ENCODE results near the gene NDUFA9. TPM values are rescaled to one million over a fixed set of nuclear protein-coding genes. Genes with fewer than 3 reads are reported as not detected.

Gene NDUFA9
- total and polyA plus RNA-seq, 2 of the 13 experiments (the other 11 are each of a cell fraction or from before 2014, with no cell fraction given), result 68.0 to 150 TPM

DNA sequence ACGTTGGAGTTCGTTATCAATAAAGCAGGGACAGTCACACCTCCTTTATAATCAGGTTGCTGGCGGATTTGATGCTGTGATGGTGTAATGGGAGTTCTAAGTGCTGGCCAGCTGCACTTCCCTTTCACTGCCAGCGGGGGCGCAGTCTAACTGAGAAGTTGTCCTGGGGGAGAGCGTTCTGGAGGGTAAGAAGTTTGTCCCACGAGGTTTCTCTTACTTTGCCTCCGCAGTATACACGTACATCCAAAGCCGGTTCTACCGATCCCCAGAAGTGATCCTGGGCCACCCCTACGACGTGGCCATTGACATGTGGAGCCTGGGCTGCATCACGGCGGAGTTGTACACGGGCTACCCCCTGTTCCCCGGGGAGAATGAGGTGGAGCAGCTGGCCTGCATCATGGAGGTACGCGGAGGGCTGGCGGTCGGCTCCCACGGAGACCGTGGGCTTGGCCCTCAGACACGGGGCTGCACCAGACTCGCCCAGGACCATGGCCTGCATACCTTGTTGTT lies 44.2 kb upstream of the NDUFA9 start (continued):
- TF ChIP-seq SMC3 (IDR thresholded peaks at IDR 0.05; ENCODE audit: low read length) (peak; percentile 25; the same call in 1 of the 2 replicates), YEATS2 (CRISPR knock-in tag; IDR thresholded peaks at IDR 0.05; ENCODE audit: borderline replicate concordance) (peak; percentile 79), ZNF687 (CRISPR knock-in tag; IDR thresholded peaks at IDR 0.05) (peak; percentile 83), MXD3 (CRISPR knock-in tag; IDR thresholded peaks at IDR 0.05) (peak; percentile 54; the same call in 1 of the 2 replicates), TFE3 (CRISPR knock-in tag; IDR thresholded peaks at IDR 0.05) (0 out of 2 replicates have a peak, but pooled peaks have one; percentile 14), TBX2 (CRISPR knock-in tag; IDR thresholded peaks at IDR 0.05; ENCODE audit: borderline replicate concordance) (peak; percentile 17; the same call in 1 of the 2 replicates), CENPT (CRISPR knock-in tag; IDR thresholded peaks at IDR 0.05; ENCODE audit: low read depth) (no peak), KDM1A (CRISPR knock-in tag; IDR thresholded peaks at IDR 0.05) (no peak), ZNF615 (CRISPR knock-in tag; IDR thresholded peaks at IDR 0.05; ENCODE audit: borderline replicate concordance) (no peak), ZNF598 (CRISPR knock-in tag; IDR thresholded peaks at IDR 0.05; ENCODE audit: borderline replicate concordance) (no peak), ZNF33B (CRISPR knock-in tag; IDR thresholded peaks at IDR 0.05) (no peak), KAT8 (CRISPR knock-in tag; IDR thresholded peaks at IDR 0.05) (0 out of 2 replicates have a peak, but pooled peaks have one; percentile 79), ZNF546 (CRISPR knock-in tag; conservative IDR thresholded peaks at IDR 0.05) (0 out of 2 replicates have a peak, but pooled peaks have one; percentile 50), ARID4A (CRISPR knock-in tag; IDR thresholded peaks at IDR 0.05; ENCODE audit: borderline replicate concordance) (peak; percentile 71; the same call in 1 of the 2 replicates), CREB1 (IDR thresholded peaks at IDR 0.05) (no peak), CREB1 (CRISPR knock-in tag; IDR thresholded peaks at IDR 0.05) (peak; percentile 17; the same call in 1 of the 2 replicates), CBX5 (CRISPR knock-in tag; IDR thresholded peaks at IDR 0.05; ENCODE audit: borderline replicate concordance) (no peak), ZNF549 (CRISPR knock-in tag; IDR thresholded peaks at IDR 0.05) (no peak)
- TF ChIP-seq, protein P1, sequence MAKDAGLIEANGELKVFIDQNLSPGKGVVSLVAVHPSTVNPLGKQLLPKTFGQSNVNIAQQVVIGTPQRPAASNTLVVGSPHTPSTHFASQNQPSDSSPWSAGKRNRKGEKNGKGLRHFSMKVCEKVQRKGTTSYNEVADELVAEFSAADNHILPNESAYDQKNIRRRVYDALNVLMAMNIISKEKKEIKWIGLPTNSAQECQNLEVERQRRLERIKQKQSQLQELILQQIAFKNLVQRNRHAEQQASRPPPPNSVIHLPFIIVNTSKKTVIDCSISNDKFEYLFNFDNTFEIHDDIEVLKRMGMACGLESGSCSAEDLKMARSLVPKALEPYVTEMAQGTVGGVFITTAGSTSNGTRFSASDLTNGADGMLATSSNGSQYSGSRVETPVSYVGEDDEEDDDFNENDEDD (CRISPR knock-in tag; IDR thresholded peaks at IDR 0.05; ENCODE audit: borderline replicate concordance), result 0 out of 2 replicates have a peak, but pooled peaks have one; percentile 36
